ENCODE data around the gene DEGS2.

Gene DEGS2

GRCh38 chr14:100147691-100148464 lies 11.6 kb downstream of the DEGS2 start:
- no peak for DNase-seq

GRCh38 chr14:100147181-100147631 lies 12.2 kb downstream of the DEGS2 start:
- peak; percentile 32 for DNase-seq

GRCh38 chr14:100146531-100147091 lies 12.8 kb downstream of the DEGS2 start:
- DNase-seq: no peak

GRCh38 chr14:100145682-100146464 lies 13.6 kb downstream of the DEGS2 start:
- no peak for DNase-seq

- DNase-seq: no peak
These were observed 14.3 kb downstream of the DEGS2 start for GRCh38 chr14:100144996-100145646.

GRCh38 chr14:100144645-100144995 lies 14.8 kb downstream of the DEGS2 start:
- DNase-seq: no peak

GRCh38 chr14:100143934-100144333 lies 15.5 kb downstream of the DEGS2 start:
- DNase-seq: no peak

GRCh38 chr14:100143523-100143922 lies 15.9 kb downstream of the DEGS2 start:
- DNase-seq: no peak

GRCh38 chr14:100142073-100143040 lies 17.1 kb downstream of the DEGS2 start:
- DNase-seq: no peak

GRCh38 chr14:100141098-100141497 lies 18.3 kb downstream of the DEGS2 start:
- DNase-seq: no peak

- no peak for DNase-seq
These were observed 18.9 kb downstream of the DEGS2 start for GRCh38 chr14:100140452-100141078.

GRCh38 chr14:100138955-100139354 lies 20.5 kb downstream of the DEGS2 start:
- DNase-seq: no peak

GRCh38 chr14:100138082-100138787 lies 21.2 kb downstream of the DEGS2 start:
- DNase-seq: no peak

- DNase-seq: no peak
These were observed 22.3 kb downstream of the DEGS2 start for GRCh38 chr14:100137173-100137572.

- DNase-seq: no peak
These were observed 23.7 kb downstream of the DEGS2 start for GRCh38 chr14:100135784-100136183.

GRCh38 chr14:100135073-100135472 lies 24.4 kb downstream of the DEGS2 start:
- DNase-seq: no peak

GRCh38 chr14:100134586-100134985 lies 24.9 kb downstream of the DEGS2 start:
- DNase-seq: no peak

GRCh38 chr14:100132903-100133510 lies 26.4 kb downstream of the DEGS2 start:
- DNase-seq: no peak

- no peak for DNase-seq
These were observed 27.1 kb downstream of the DEGS2 start for GRCh38 chr14:100132161-100132902.

GRCh38 chr14:100131181-100131580 lies 28.3 kb downstream of the DEGS2 start:
- no peak for DNase-seq

All from inflammatory macrophage treated with lipopolysaccharide for 4 hours (primary cell).